ENCODE measurements around the gene CD83. TPM values are rescaled to one million over a fixed set of nuclear protein-coding genes. Genes with fewer than 3 reads are reported as not detected.

CD83 gene
- total RNA-seq, 1 donor from 2014 or later: 5.3 TPM

GRCh38 chr6:14092316-14092715, 25.3 kb upstream of the CD83 start:
- no peak for DNase-seq

- no peak for DNase-seq
Observed at GRCh38 chr6:14092838-14093789, 24.5 kb upstream of the CD83 start.

- no peak for DNase-seq
Observed at GRCh38 chr6:14094721-14095120, 22.9 kb upstream of the CD83 start.

- no peak for DNase-seq
Observed at GRCh38 chr6:14095437-14095836, 22.1 kb upstream of the CD83 start.

DNA sequence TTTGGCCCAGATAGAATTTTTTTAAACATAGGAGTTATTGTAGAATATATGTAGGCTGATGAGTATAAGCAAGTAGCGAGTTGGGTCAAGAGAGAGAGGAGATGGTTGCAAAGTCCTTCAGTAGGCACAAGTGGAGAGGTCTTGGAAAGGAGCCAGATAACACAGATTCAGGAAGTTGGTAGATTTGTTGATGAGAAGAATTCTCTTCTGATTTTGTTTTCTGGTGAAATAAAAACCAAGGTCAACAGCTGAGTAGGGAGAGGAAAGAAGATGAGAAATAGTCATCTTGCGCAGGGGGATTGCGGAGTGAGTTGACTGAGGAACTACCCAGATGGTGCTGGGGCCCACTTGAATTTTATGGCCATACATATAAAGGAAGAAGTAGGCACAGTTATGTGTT, 17.4 kb upstream of the CD83 start:
- DNase-seq: no peak

- DNase-seq: no peak
Observed at GRCh38 chr6:14100966-14101365, 16.6 kb upstream of the CD83 start.

GRCh38 chr6:14102383-14102782, 15.2 kb upstream of the CD83 start:
- DNase-seq: no peak

GRCh38 chr6:14105547-14105946, 12.0 kb upstream of the CD83 start:
- DNase-seq: no peak

DNA sequence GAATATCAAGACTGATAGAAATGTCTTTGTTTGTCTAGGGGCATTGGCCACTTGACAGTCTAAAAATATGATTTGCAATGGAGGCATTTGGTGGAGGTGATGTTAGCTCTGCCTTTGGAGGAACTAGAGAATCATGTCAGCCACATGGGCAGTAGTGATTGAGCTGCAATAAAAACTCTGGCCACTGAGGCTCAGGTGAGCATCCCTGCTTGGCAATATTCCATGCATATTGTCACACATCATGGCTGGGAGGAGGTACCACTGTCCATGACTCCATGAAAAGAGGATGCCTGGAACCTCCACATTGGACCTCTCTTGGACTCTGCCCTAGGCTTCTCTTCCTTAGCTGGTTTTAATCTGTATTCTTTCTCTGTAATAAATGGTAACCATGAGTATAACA, 10.6 kb upstream of the CD83 start:
- DNase-seq: no peak

DNA sequence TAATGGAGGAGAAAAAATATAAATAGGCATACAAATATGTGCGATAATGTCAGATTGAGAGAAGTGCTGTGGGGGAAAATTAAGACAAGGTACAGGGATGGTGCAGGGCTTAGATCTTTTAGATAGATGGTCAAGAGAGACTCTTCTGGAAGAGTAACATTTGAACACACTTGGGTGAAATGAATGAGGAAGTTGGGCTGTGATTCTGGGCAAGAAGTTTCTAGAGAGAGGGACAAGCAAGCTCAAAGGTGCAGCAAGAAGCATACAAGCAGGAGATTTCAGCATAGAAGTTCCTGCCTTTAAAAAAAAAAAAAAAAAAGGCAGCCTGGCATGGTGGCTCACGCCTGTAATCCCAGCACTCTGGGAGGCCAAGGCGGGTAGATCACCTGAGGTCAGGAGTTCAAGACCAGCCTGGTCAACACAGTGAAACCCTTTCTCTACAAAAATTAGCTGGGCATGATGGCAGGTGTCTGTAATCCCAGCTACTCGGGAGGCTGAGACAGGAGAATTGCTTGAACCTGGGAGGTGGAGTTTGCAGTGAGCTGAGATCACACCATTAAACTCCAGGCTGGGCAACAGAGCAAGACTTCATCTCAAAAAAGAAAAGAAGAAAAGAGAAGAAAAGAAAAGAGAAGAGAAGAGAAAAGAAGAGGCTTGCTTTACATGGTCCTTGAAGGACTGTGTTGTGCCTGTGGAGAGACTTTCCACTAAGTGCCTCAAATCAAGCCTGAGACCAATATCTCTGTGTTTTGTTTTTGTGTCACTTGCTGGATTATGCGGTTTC, 9.7 kb upstream of the CD83 start:
- no peak for DNase-seq

GRCh38 chr6:14108571-14109410, 8.8 kb upstream of the CD83 start:
- DNase-seq: no peak

- DNase-seq: no peak
Observed at GRCh38 chr6:14109411-14109826, 8.2 kb upstream of the CD83 start.

DNA sequence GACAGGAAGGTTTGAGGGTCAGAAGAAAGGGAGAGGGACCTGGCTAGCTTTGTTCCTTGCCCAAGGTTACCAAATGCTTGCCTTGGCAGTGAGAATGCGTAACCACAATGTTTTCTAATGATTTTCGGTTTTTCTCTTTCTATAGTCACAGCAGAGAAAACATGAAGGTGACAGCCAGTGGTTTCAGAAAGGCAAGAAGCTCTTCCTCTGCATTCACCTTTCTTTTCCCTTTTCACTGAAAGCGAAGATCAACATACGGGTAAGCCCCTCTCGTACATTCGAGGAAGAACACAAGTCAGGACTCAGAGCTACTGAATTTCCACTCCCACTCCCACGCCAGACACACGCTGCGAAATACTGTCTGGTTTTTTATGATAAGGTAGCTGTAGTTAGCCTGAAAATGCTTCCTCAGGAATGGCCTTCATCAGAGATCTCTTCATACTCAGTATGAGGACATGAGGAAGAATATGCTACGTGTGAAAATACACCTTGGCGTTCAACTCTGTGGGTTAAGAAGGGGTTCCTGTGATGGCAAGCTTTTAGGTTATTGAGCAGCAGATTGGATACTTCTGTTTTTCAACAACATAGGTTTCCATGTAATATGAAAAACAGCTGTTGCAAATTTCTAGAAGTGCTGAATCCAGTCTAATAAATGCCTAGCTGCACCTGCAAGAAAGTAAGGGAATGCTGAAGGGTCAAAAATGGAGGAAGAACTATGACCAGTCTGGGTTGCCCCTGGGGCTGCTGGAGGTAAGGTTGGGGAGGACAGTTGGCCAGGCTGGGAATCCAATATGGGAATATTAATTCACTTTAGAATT, 7.4 kb upstream of the CD83 start:
- DNase-seq: no peak

DNA sequence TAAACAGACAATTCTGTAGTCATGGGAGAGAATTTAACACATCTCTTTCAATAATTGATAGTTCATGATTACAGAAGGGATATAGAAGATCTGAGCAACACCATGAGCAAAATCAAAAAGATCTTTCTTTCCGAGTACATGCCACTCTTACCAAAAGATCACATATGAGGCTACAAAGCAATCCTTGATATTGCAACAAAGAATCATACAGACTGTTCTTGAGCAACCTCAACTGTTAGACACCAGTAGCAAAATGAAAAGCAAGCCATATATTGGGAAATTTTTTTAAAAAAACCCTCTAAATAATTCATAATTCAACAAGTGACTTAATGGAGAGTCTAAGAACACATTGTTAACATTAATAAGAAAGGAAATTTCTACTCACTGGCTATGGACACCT, 3.6 kb upstream of the CD83 start:
- DNase-seq: no peak

DNA sequence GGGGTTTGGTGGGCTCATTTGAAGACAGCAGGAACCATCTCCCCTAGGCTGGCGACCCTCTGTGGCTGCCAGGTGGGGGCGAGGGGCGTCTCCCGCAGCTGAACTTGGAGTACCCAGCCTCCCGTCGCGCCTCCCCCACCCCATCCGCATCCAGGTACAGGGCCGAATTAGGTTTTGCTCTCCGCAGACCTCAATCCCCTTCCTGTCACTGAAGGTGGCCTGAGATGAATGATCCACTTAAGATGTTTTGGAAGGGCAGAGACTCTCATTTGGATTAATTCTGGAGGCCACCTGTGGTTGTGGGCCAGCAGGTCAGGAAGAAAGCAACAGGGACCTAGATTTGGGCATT, 493 bp downstream of the CD83 start:
- DNase-seq: no peak

DNA sequence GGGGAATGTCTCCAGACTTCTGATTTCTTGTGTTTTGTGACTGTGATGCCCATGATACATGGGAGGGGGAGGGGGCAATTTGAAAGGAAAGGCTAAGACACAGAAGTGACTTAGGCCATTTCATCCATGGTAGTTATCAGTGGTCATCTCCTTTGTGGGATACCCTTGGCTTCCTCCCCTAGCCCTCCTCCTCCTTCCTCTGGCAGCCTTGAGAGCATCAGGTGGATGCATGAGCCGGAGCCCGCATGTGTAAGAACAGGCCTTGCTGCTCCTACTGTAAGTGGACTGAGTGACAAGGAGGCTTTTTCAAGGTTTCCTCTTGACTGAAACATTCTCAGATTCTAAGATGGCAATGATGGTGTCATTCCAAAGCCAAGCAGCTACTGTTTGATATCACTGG, 874 bp downstream of the CD83 start:
- DNase-seq: no peak

DNA sequence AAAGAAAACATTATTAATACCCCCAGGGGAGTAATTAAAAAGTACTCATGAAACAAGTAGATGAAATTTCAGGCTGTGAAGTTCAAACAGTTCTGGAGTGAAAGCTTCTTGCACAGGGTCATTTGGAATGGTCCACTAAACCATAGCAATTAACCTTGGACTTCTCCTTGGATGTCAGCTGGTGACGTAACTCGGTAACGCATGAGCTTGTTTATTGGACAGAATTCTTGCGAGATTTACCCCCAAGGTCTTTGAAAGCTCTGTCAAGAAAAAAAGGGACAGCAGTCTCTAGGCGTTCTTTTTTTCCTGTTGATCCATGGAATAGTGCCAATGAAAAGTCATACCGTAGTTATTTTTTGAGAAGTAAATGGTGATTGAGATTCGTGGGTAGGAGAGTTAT, 2.2 kb downstream of the CD83 start:
- DNase-seq: no peak

- DNase-seq: no peak
Observed at GRCh38 chr6:14120546-14120945, 3.0 kb downstream of the CD83 start.

- no peak for DNase-seq
Observed at GRCh38 chr6:14121936-14122344, 4.4 kb downstream of the CD83 start.

- peak; percentile 27 for DNase-seq
Observed at GRCh38 chr6:14123386-14124111, 6.0 kb downstream of the CD83 start.

GRCh38 chr6:14125346-14125745, 7.8 kb downstream of the CD83 start:
- DNase-seq: no peak

Measured in dermis blood vessel endothelial cell (primary cell).